K562 (cell line): ENCODE measurements around the gene C10orf95. TPM values are rescaled to one million over a fixed set of nuclear protein-coding genes. Genes with fewer than 3 reads are reported as not detected.

Source experiments
- ATF1 ChIP-seq, 2 experiments: fragments of 450-650 bp in 1 of 2; IDR thresholded peaks; 2 replicates each; pipeline ENCODE4 v1.6.1; 2016; ENCODE audit warnings: missing compliant biosample characterization in 1 of 2, missing genetic modification characterization in 1 of 2
- BRD9 ChIP-seq: fragments of 450-650 bp; IDR thresholded peaks from 2 replicates; pipeline ENCODE4 v1.6.1; 2018; ENCODE audit warnings: low read depth; ENCODE audit not compliant: partially characterized antibody
- EGR1 ChIP-seq: fragments of 450-650 bp; conservative IDR thresholded peaks from 2 replicates; pipeline ENCODE4 v1.6.1; 2017; ENCODE audit warnings: mild to moderate bottlenecking
- FIP1L1 ChIP-seq: fragments of 200-400 bp; formaldehyde crosslinking; IDR thresholded peaks from 2 replicates; pipeline ENCODE4 v1.6.1; 2018; ENCODE audit warnings: mild to moderate bottlenecking, low read depth, low read length; ENCODE audit not compliant: poor library complexity, severe bottlenecking
- FOXK2 ChIP-seq, 2 experiments: fragments of 450-650 bp; IDR thresholded peaks in 1 of 2; conservative IDR thresholded peaks in 1 of 2; 2 replicates each; pipeline ENCODE4 v1.6.1; 2016; ENCODE audit warnings: low read depth in 2 of 2, mild to moderate bottlenecking in 1 of 2
- FOXM1 ChIP-seq, 2 experiments: fragments of 450-650 bp in 1 of 2; sonication (generic) in 1 of 2; formaldehyde crosslinking in 1 of 2; IDR thresholded peaks; 2 replicates each; pipeline versions ENCODE4 v1.6.1 to v1.9.0; 2017 to 2022; ENCODE audit warnings: low read depth in 2 of 2, mild to moderate bottlenecking in 2 of 2, missing genetic modification reagents in 1 of 2, moderate library complexity in 1 of 2
- FUS ChIP-seq: fragments of 200-400 bp; formaldehyde crosslinking; optimal IDR thresholded peaks from 2 replicates; pipeline ENCODE3; 2017; ENCODE audit warnings: low read depth, low read length
- KDM2B ChIP-seq: fragments of 250-450 bp; sonication (Bioruptor Pico); IDR thresholded peaks from 2 replicates; pipeline ENCODE4 v1.8.0; 2021; ENCODE audit warnings: mild to moderate bottlenecking, moderate library complexity
- MBD2 ChIP-seq: sonication (generic); IDR thresholded peaks from 2 replicates; pipeline ENCODE4 v1.6.1; 2016; ENCODE audit warnings: low read depth, borderline replicate concordance
- NCOA1 ChIP-seq: fragments of 450-650 bp; IDR thresholded peaks from 2 replicates; pipeline ENCODE4 v1.6.1; 2016; ENCODE audit warnings: low read depth
- NR2C1 ChIP-seq, 2 experiments: fragments of 450-650 bp; IDR thresholded peaks; 2 replicates each; pipeline ENCODE4 v1.6.1; 2017; ENCODE audit warnings: mild to moderate bottlenecking in 2 of 2, antibody characterized with exemption in 1 of 2, inconsistent platforms in 1 of 2, missing compliant biosample characterization in 1 of 2, missing genetic modification characterization in 1 of 2
- NR4A1 ChIP-seq, 2 experiments: fragments of 250-450 bp in 1 of 2; fragments of 450-650 bp in 1 of 2; sonication (Bioruptor Pico) in 1 of 2; IDR thresholded peaks; 2 replicates each; pipeline versions ENCODE4 v1.4.0 to v1.6.1; 2016 to 2020; ENCODE audit warnings: mild to moderate bottlenecking in 2 of 2, missing compliant biosample characterization in 1 of 2, missing genetic modification characterization in 1 of 2, moderate library complexity in 1 of 2
- PML ChIP-seq: IDR thresholded peaks from 2 replicates; pipeline ENCODE4 v1.6.1; 2012; ENCODE audit warnings: low read length, inconsistent platforms
- RBFOX2 ChIP-seq: fragments of 200-400 bp; formaldehyde crosslinking; IDR thresholded peaks from 2 replicates; pipeline ENCODE4 v1.6.1; 2017; ENCODE audit warnings: low read depth, mild to moderate bottlenecking, low read length, moderate library complexity
- ZBTB43 ChIP-seq: sonication (generic); formaldehyde crosslinking; IDR thresholded peaks from 2 replicates; pipeline ENCODE4 v1.8.0; 2023; ENCODE audit warnings: mild to moderate bottlenecking, missing genetic modification reagents
- ZNF197 ChIP-seq: fragments of 200-800 bp; sonication (Bioruptor generic); IDR thresholded peaks from 2 replicates; pipeline ENCODE4 v1.6.1; 2016; ENCODE audit warnings: low read depth, missing genetic modification characterization, missing compliant biosample characterization
- ZNF212 ChIP-seq: fragments of 450-650 bp; formaldehyde crosslinking; IDR thresholded peaks from 2 replicates; pipeline ENCODE4 v1.4.0; 2020; ENCODE audit warnings: mild to moderate bottlenecking
- ZNF263 ChIP-seq: sonication (generic); formaldehyde crosslinking; IDR thresholded peaks from 2 replicates; pipeline ENCODE4 v1.8.0; 2022; ENCODE audit warnings: mild to moderate bottlenecking, missing genetic modification reagents, borderline replicate concordance
- ZNF395 ChIP-seq: fragments of 200-800 bp; sonication (Bioruptor generic); IDR thresholded peaks from 2 replicates; pipeline ENCODE4 v1.6.1; 2017; ENCODE audit warnings: missing genetic modification characterization, missing compliant biosample characterization
- polyA plus RNA-seq, 8 experiments: library from polyadenylated mRNA; depleted of rRNA in 4 of 8; stranded (reverse) in 5 of 8; unstranded in 3 of 8; fragments of >200 nt; fragmentation: Nextera tagmentation in 2 of 8; fragmentation: Illumina TruSeq in 1 of 8; extraction: Ambion mirVana in 2 of 8; extraction: Trizol in 1 of 8; gene quantifications; 2 replicates each; pipeline versions ENCODE4 v1.2.1 to v1.2.3, GENCODE V29; 2011 to 2014; ENCODE audit warnings: inconsistent platforms in 1 of 8, missing spikeins in 1 of 8
- total RNA-seq, 7 experiments: library from RNA; depleted of rRNA in 6 of 7; stranded (reverse); fragments of >200 nt in 6 of 7; fragmentation: Illumina TruSeq in 2 of 7; extraction: Trizol in 2 of 7; gene quantifications; 2 replicates each; pipeline versions ENCODE4 v1.2.1 to v1.2.3, GENCODE V29; 2011 to 2021; ENCODE audit warnings: low replicate concordance in 1 of 7
- TF ChIP-seq, protein P1 (sequence below), 2 experiments: fragments of 450-650 bp in 1 of 2; sonication (generic) in 1 of 2; formaldehyde crosslinking; conservative IDR thresholded peaks; 2 replicates each; pipeline versions ENCODE4 v1.4.0 to v1.8.1; 2020 to 2022; ENCODE audit warnings: mild to moderate bottlenecking in 1 of 2, missing genetic modification reagents in 1 of 2
- TF ChIP-seq, protein P2 (sequence below): sonication (generic); formaldehyde crosslinking; IDR thresholded peaks from 2 replicates; pipeline ENCODE4 v1.8.0; 2022; ENCODE audit warnings: mild to moderate bottlenecking, missing genetic modification reagents, borderline replicate concordance

Gene C10orf95
- total and polyA plus RNA-seq, 9 of the 15 experiments (the other 6 are each of a cell fraction or from before 2014, with no cell fraction given): 0.03 to 0.41 (median 0.17) TPM; not detected in 1

DNA sequence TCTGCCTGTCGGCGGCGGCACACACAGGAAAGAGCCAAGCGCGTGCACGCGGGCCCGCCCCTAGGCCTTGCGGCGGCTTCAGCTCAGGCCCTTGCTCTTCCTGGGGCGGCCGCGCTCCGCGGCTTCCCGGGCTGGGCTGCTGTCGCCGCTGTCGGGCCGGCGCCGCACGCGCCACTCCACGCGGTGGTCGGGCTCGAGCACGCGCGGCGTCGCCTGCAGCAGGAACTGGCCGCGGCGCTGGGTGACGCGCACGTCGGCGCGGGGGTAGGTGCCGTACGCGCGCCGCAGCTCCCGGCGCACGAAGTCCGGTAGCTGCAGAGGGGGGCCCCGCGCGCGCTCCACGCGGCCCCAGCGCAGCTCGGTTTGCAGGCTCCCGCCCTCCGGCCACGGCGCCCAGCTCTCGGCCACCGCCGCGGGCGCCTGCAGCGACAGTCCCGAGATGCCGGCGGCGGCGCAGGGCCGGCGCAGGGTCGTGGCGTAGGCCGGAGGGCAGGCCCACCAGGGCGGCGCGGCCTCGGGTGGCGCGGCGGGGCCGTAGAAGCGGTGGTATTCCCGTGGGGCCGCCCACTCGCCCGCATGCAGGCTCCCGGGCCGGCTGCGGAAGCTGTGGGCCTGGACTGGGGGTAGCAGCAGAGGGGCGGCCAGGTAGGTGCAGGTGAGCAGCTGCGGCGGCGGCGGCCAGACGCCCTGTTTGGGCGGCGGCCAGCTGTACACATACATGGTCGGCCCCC, 804 bp downstream of the C10orf95 start (continued):
- TF ChIP-seq ZBTB43 (CRISPR knock-in tag): no peak
- no peak for TF ChIP-seq FOXM1 (IDR thresholded peaks at IDR 0.05; ENCODE audit: low read depth)
- TF ChIP-seq FOXM1 (CRISPR knock-in tag; IDR thresholded peaks at IDR 0.05; ENCODE audit: low read depth): peak; percentile 84; the same call in 1 of the 2 replicates
- TF ChIP-seq ZNF263 (CRISPR knock-in tag): no peak
- TF ChIP-seq BRD9: no peak
- TF ChIP-seq ZNF395 (CRISPR knock-in tag): peak; percentile 91
- TF ChIP-seq MBD2: no peak; the same call in 1 of the 2 replicates
- TF ChIP-seq PML: peak; percentile 28; the same call in 1 of the 2 replicates
- TF ChIP-seq FIP1L1: peak; percentile 12
- TF ChIP-seq EGR1: no peak
- 0 out of 2 replicates have a peak, but pooled peaks have one; percentile 47 for TF ChIP-seq NR4A1 (CRISPR knock-in tag; IDR thresholded peaks at IDR 0.05)
- TF ChIP-seq NR4A1 (tag; IDR thresholded peaks at IDR 0.05): peak; percentile 55; the same call in 1 of the 2 replicates
- TF ChIP-seq FOXK2 (conservative IDR thresholded peaks at IDR 0.05 in 1 of 2, IDR thresholded peaks at IDR 0.05 in 1 of 2; ENCODE audit: low read depth in 2 of 2): no peak
- no peak for TF ChIP-seq NCOA1
- TF ChIP-seq NR2C1 (IDR thresholded peaks at IDR 0.05): no peak
- TF ChIP-seq NR2C1 (tag; IDR thresholded peaks at IDR 0.05): no peak
- TF ChIP-seq ZNF197 (CRISPR knock-in tag): no peak
- TF ChIP-seq, protein P1, sequence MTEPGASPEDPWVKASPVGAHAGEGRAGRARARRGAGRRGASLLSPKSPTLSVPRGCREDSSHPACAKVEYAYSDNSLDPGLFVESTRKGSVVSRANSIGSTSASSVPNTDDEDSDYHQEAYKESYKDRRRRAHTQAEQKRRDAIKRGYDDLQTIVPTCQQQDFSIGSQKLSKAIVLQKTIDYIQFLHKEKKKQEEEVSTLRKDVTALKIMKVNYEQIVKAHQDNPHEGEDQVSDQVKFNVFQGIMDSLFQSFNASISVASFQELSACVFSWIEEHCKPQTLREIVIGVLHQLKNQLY (CRISPR knock-in tag; conservative IDR thresholded peaks at IDR 0.05): no peak
- peak; percentile 89 for TF ChIP-seq RBFOX2
- TF ChIP-seq ZNF212 (CRISPR knock-in tag): no peak
- no peak for TF ChIP-seq KDM2B
- TF ChIP-seq, protein P2, sequence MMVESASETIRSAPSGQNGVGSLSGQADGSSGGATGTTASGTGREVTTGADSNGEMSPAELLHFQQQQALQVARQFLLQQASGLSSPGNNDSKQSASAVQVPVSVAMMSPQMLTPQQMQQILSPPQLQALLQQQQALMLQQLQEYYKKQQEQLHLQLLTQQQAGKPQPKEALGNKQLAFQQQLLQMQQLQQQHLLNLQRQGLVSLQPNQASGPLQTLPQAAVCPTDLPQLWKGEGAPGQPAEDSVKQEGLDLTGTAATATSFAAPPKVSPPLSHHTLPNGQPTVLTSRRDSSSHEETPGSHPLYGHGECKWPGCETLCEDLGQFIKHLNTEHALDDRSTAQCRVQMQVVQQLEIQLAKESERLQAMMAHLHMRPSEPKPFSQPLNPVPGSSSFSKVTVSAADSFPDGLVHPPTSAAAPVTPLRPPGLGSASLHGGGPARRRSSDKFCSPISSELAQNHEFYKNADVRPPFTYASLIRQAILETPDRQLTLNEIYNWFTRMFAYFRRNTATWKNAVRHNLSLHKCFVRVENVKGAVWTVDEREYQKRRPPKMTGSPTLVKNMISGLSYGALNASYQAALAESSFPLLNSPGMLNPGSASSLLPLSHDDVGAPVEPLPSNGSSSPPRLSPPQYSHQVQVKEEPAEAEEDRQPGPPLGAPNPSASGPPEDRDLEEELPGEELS: no peak
- TF ChIP-seq FUS: no peak
- no peak for TF ChIP-seq ATF1 (CRISPR knock-in tag; IDR thresholded peaks at IDR 0.05)
- TF ChIP-seq ATF1 (tag; IDR thresholded peaks at IDR 0.05): 0 out of 2 replicates have a peak, but pooled peaks have one; percentile 19
